GM12874 (cell line): ENCODE data around the gene TXNRD1.

Source experiments
- CTCF ChIP-seq: IDR thresholded peaks from 2 replicates; pipeline ENCODE4 v1.5.1; 2011; ENCODE audit warnings: low read depth, mild to moderate bottlenecking, control low read depth, low read length, moderate library complexity; ENCODE audit not compliant: insufficient read depth

The TXNRD1 gene

GRCh38 chr12:104219361-104219892 is 3.8 kb downstream of the TXNRD1 start:
- TF ChIP-seq CTCF: no peak

GRCh38 chr12:104219908-104220404 is 4.4 kb downstream of the TXNRD1 start:
- no peak for TF ChIP-seq CTCF

- TF ChIP-seq CTCF: no peak
Measured at GRCh38 chr12:104220931-104221330, 5.4 kb downstream of the TXNRD1 start.

GRCh38 chr12:104222976-104223375 is 7.4 kb downstream of the TXNRD1 start:
- no peak for TF ChIP-seq CTCF

- TF ChIP-seq CTCF: no peak
Measured at GRCh38 chr12:104223712-104224111, 8.1 kb downstream of the TXNRD1 start.

- no peak for TF ChIP-seq CTCF
Measured at GRCh38 chr12:104226672-104227071, 11.1 kb downstream of the TXNRD1 start.

- TF ChIP-seq CTCF: no peak
Measured at GRCh38 chr12:104230304-104231095, 14.9 kb downstream of the TXNRD1 start.
